ENCODE data around the gene FOXP1.

Gene FOXP1

GRCh38 chr3:71127052-71127831 is 456.3 kb downstream of the FOXP1 start:
- DNase-seq (ENCODE audit: low read depth in 3 of 3) = peak in 1 of 3 donors; percentile 20

GRCh38 chr3:71125738-71126137 is 457.8 kb downstream of the FOXP1 start:
- DNase-seq (ENCODE audit: low read depth in 3 of 3) = no peak

- no peak for DNase-seq (ENCODE audit: low read depth in 3 of 3)
Measured at GRCh38 chr3:71124048-71124447, 459.5 kb downstream of the FOXP1 start.

- no peak for DNase-seq (ENCODE audit: low read depth in 3 of 3)
Measured at GRCh38 chr3:71122641-71123040, 460.9 kb downstream of the FOXP1 start.

GRCh38 chr3:71121429-71122167 is 461.9 kb downstream of the FOXP1 start:
- DNase-seq (ENCODE audit: low read depth in 3 of 3) = no peak

GRCh38 chr3:71120012-71120411 is 463.5 kb downstream of the FOXP1 start:
- DNase-seq (ENCODE audit: low read depth in 3 of 3) = no peak

- no peak for DNase-seq (ENCODE audit: low read depth in 3 of 3)
Measured at GRCh38 chr3:71119171-71119570, 464.4 kb downstream of the FOXP1 start.

- DNase-seq (ENCODE audit: low read depth in 3 of 3) = no peak
Measured at GRCh38 chr3:71118436-71118835, 465.1 kb downstream of the FOXP1 start.

- DNase-seq (ENCODE audit: low read depth in 3 of 3) = no peak
Measured at GRCh38 chr3:71117572-71118247, 465.8 kb downstream of the FOXP1 start.

- no peak for DNase-seq (ENCODE audit: low read depth in 3 of 3)
Measured at GRCh38 chr3:71114610-71115009, 468.9 kb downstream of the FOXP1 start.

- DNase-seq (ENCODE audit: low read depth in 3 of 3) = no peak
Measured at GRCh38 chr3:71112576-71112975, 471.0 kb downstream of the FOXP1 start.

- no peak for DNase-seq (ENCODE audit: low read depth in 3 of 3)
Measured at GRCh38 chr3:71111784-71112440, 471.6 kb downstream of the FOXP1 start.

GRCh38 chr3:71110385-71111222 is 472.9 kb downstream of the FOXP1 start:
- DNase-seq (ENCODE audit: low read depth in 3 of 3) = no peak

- no peak for DNase-seq (ENCODE audit: low read depth in 3 of 3)
Measured at GRCh38 chr3:71109977-71110285, 473.6 kb downstream of the FOXP1 start.

GRCh38 chr3:71109241-71109976 is 474.1 kb downstream of the FOXP1 start:
- DNase-seq (ENCODE audit: low read depth in 3 of 3) = no peak

- no peak for DNase-seq (ENCODE audit: low read depth in 3 of 3)
Measured at GRCh38 chr3:71107926-71108325, 475.6 kb downstream of the FOXP1 start.

- DNase-seq (ENCODE audit: low read depth in 3 of 3) = no peak
Measured at GRCh38 chr3:71104976-71105375, 478.6 kb downstream of the FOXP1 start.

- DNase-seq (ENCODE audit: low read depth in 3 of 3) = no peak
Measured at GRCh38 chr3:71104556-71104955, 479.0 kb downstream of the FOXP1 start.

GRCh38 chr3:71104121-71104541 is 479.4 kb downstream of the FOXP1 start:
- no peak for DNase-seq (ENCODE audit: low read depth in 3 of 3)

GRCh38 chr3:71103430-71103921 is 480.1 kb downstream of the FOXP1 start:
- DNase-seq (ENCODE audit: low read depth in 3 of 3) = no peak

Measured in stimulated activated CD4-positive, alpha-beta T cell treated with anti-CD3 and anti-CD28 coated beads, TNF-alpha, amount 100 ng/mL, for 48 hours (primary cell).